ENCODE measurements around the gene CENPL. TPM values are rescaled to one million over a fixed set of nuclear protein-coding genes. Genes with fewer than 3 reads are reported as not detected.

Gene CENPL
- polyA plus RNA-seq, 1 experiment: 8.7 TPM

DNA sequence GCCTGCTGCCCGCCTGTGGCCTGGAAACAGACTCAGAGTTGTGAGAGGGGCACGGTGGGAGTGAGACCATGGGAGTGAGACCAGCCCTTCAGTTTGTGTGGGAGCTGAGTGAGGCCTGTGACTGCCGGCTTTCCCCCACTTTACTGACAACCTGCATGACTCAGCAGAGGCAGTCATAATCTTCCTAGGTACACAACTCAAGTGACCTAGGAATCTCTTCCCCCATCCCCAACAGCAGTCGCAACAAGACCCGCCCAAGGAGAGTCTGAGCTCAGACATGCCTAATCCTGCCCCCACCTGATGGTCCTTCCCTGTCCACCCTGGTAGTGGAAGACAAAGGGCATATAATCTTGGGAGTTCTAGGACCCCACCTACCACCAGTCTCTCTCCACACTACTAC, 65.7 kb downstream of the CENPL start:
- no peak overlapping the region for H3K4me3 ChIP-seq (ENCODE audit: low read depth, low read length)
- ChIA-PET POLR2A (no interaction called here), CTCF (no interaction called here)
- no peak for DNase-seq (ENCODE audit: low read depth, low spot score)
- no peaks in the 10 kb centered on the region for H3K27me3 ChIP-seq (ENCODE audit: control insufficient read depth, insufficient read depth, low read length)
- no peak overlapping the region for H3K27ac ChIP-seq (ENCODE audit: low read depth, low read length)
- TF ChIP-seq, protein P1, sequence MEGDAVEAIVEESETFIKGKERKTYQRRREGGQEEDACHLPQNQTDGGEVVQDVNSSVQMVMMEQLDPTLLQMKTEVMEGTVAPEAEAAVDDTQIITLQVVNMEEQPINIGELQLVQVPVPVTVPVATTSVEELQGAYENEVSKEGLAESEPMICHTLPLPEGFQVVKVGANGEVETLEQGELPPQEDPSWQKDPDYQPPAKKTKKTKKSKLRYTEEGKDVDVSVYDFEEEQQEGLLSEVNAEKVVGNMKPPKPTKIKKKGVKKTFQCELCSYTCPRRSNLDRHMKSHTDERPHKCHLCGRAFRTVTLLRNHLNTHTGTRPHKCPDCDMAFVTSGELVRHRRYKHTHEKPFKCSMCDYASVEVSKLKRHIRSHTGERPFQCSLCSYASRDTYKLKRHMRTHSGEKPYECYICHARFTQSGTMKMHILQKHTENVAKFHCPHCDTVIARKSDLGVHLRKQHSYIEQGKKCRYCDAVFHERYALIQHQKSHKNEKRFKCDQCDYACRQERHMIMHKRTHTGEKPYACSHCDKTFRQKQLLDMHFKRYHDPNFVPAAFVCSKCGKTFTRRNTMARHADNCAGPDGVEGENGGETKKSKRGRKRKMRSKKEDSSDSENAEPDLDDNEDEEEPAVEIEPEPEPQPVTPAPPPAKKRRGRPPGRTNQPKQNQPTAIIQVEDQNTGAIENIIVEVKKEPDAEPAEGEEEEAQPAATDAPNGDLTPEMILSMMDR (IDR thresholded peaks at IDR 0.05; ENCODE audit: low read depth, low read length): no peak
- H3K9me3 ChIP-seq (ENCODE audit: control insufficient read depth, insufficient read depth, low read length): no peaks in the 10 kb centered on the region

DNA sequence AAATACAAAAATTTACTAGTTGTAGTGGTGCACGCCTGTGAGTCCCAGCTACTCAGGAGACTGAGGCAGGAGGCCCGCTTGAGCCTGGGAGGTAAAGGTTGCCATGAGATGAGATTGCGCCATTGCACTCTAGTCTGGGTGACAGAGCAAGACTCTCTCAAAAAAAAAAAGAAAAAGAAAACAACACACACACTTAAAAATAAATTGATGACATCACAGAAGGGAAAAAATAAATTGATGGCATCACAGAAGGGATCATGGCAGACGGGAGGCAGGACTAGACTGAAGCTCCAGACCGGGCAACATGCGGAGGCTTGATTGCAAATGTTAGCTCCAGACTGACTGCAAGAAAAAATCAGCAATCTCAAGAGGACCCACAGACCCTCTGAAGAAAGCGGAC, 66.6 kb downstream of the CENPL start:
- Histone ChIP-seq H3K27ac (ENCODE audit: low read depth, low read length) (no peak overlapping the region), H3K9me3 (ENCODE audit: control insufficient read depth, insufficient read depth, low read length) (no peaks in the 10 kb centered on the region), H3K27me3 (ENCODE audit: control insufficient read depth, insufficient read depth, low read length) (no peaks in the 10 kb centered on the region), H3K4me3 (ENCODE audit: low read depth, low read length) (no peak overlapping the region)
- TF ChIP-seq, protein P1 (IDR thresholded peaks at IDR 0.05; ENCODE audit: low read depth, low read length): no peak
- CTCF ChIA-PET: no interaction called here
- DNase-seq (ENCODE audit: low read depth, low spot score): no peak
- POLR2A ChIA-PET: no interaction called here

DNA sequence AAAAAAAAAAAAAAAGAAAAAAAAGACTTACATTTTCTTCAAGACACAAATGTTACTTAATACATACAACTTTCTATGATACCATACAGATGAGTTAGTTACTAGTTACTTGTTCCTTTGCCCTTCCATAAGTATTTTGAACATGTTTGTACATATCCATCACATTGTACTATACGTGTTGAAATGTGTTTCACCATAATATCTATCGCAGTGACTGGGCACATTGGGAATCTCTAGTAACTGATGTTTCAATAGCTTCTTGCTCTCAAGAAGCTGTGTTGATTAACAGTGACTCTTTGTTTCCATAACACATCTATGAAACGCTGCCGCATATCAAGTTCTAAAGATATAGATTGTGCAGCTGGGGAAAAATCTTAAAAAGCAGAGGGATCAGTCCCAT, 67.0 kb downstream of the CENPL start:
- H3K4me3 ChIP-seq (ENCODE audit: low read depth, low read length): no peak overlapping the region
- ChIA-PET POLR2A (interaction anchor here (0.6 kb wide), 1 partner anchor 9 kb away, joined by 4 read pairs; no protein-coding TSS in a partner anchor), CTCF (no interaction called here)
- TF ChIP-seq, protein P1 (IDR thresholded peaks at IDR 0.05; ENCODE audit: low read depth, low read length): no peak
- no peaks in the 10 kb centered on the region for H3K27me3 ChIP-seq (ENCODE audit: control insufficient read depth, insufficient read depth, low read length)
- H3K27ac ChIP-seq (ENCODE audit: low read depth, low read length): no peak overlapping the region
- no peaks in the 10 kb centered on the region for H3K9me3 ChIP-seq (ENCODE audit: control insufficient read depth, insufficient read depth, low read length)
- DNase-seq (ENCODE audit: low read depth, low spot score): no peak

DNA sequence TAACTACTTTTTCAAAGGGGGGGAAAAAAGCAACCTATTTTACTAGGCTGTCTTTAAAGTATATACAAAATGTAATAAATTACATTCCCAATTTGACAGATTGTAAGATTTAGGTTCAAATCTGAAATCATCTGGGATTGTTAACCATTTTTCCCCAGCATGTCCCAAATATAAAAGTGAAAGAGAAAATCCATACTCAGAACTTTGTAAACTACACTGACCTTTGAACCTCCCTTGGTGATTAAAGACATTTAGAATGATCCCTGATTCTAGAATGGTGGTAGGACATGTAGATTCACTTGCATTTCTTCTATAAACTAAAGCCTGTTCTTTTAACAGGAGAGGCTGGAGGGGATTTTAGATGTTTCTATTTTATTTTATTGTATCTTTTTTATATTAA, 70.9 kb downstream of the CENPL start:
- CTCF ChIA-PET: interaction anchor here (1.3 kb wide), 1 partner anchor 324 kb away, joined by 3 read pairs; no protein-coding TSS in a partner anchor
- TF ChIP-seq, protein P1 (IDR thresholded peaks at IDR 0.05; ENCODE audit: low read depth, low read length): no peak
- H3K4me3 ChIP-seq (ENCODE audit: low read depth, low read length): no peak overlapping the region

More for the DNA sequence above, 70.9 kb downstream of the CENPL start:
- POLR2A ChIA-PET: no interaction called here
- Histone ChIP-seq H3K9me3 (ENCODE audit: control insufficient read depth, insufficient read depth, low read length) (no peaks in the 10 kb centered on the region), H3K27me3 (ENCODE audit: control insufficient read depth, insufficient read depth, low read length) (no peaks in the 10 kb centered on the region), H3K27ac (ENCODE audit: low read depth, low read length) (no peak overlapping the region)
- no peak for DNase-seq (ENCODE audit: low read depth, low spot score)

Small RNA genes lying within 50 kb of the gene (small RNA-seq; reads per million reads assigned to genes)
- gene RF00019 (ENCODE audit: insufficient read length, low read depth): not detected

Other genes starting within 250 kb of the CENPL start
- not detected in 2 replicates for gene SLC9C2, start 221.8 kb downstream of the CENPL start, polyA plus RNA-seq (2011; rRNA removed)
- gene TEX50, start 189.5 kb downstream of the CENPL start, polyA plus RNA-seq (2011; rRNA removed): not detected in 2 replicates
- 0.17 and 0.29 TPM in 2 replicates for gene ANKRD45, start 155.0 kb downstream of the CENPL start, polyA plus RNA-seq (2011; rRNA removed)
- gene KLHL20, start 109.9 kb downstream of the CENPL start, polyA plus RNA-seq (2011; rRNA removed): 17.6 and 19.7 TPM in 2 replicates
- 20.2 and 25.1 TPM in 2 replicates for gene DARS2, start 210 bp downstream of the CENPL start, polyA plus RNA-seq (2011; rRNA removed)
- 976 and 1,191 TPM in 2 replicates for gene GAS5, start 43.1 kb upstream of the CENPL start, polyA plus RNA-seq (2011; rRNA removed)
- 2.4 and 2.8 TPM in 2 replicates for gene ZBTB37, start 43.5 kb upstream of the CENPL start, polyA plus RNA-seq (2011; rRNA removed)
- 0.09 and 0.16 TPM in 2 replicates for gene SERPINC1, start 92.4 kb upstream of the CENPL start, polyA plus RNA-seq (2011; rRNA removed)
- gene RC3H1, start 197.5 kb upstream of the CENPL start, polyA plus RNA-seq (2011; rRNA removed): 13.3 and 13.9 TPM in 2 replicates